ENCODE data around the gene CCDC93. TPM values are rescaled to one million over a fixed set of nuclear protein-coding genes. Genes with fewer than 3 reads are reported as not detected.

Gene CCDC93
- total RNA-seq, 2 donors from 2014 or later: 34.1 to 39.3 TPM

DNA sequence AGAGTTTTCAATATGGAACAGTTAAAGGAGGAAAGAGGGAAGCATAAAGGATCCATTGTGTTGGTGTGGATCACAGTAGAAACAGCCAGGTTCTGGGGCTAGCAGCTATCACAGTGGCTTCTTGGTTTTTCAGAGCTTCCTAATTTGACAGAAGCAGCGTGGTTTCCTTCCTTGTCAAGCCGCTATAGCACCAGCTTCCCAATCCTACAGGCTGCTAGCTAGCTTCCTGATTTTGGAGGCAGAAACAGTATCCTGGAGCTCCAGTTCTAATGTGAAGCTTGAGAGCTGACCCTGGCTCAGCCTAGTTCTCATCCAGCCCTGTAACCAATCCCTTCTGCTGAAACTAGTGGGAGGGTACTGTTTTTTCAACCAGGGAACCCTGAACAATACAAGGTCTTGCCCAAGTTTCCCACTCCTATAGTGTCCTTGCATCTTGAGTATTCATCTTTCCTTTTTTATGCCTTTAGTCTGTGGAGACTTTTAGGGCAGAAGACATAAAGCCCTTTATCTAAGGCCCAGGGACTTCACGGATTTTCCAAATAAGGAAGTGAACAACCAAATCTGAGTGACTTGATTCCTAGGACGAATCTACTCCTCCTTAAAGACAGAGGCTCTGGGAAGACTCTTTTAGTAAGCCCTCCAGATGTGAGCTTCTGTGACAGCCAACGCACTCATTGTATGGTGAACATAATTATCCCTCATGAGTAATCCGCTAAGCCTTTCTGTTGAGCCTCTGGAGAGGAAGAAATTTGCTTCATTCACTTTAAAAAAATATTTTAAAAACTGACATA, 33.8 kb downstream of the CCDC93 start:
- no peaks in the 10 kb centered on the region for H3K4me1 Mint-ChIP-seq (ENCODE audit: low read depth)
- DNase-seq (no peak), ATAC-seq (replicated peaks in 1 of 2) (no peak)
- no peaks in the 10 kb centered on the region for H3K27me3 Mint-ChIP-seq (ENCODE audit: low read depth)
- peaks cover 7 to 8% of the 10 kb centered on the region in 2 donors for H3K36me3 Mint-ChIP-seq (ENCODE audit: insufficient read depth in 2 of 2)
- H3K9me3 Mint-ChIP-seq: no peaks in the 10 kb centered on the region
- no peak overlapping the region for H3K4me3 Mint-ChIP-seq
- H3K27ac Mint-ChIP-seq: no peak overlapping the region

DNA sequence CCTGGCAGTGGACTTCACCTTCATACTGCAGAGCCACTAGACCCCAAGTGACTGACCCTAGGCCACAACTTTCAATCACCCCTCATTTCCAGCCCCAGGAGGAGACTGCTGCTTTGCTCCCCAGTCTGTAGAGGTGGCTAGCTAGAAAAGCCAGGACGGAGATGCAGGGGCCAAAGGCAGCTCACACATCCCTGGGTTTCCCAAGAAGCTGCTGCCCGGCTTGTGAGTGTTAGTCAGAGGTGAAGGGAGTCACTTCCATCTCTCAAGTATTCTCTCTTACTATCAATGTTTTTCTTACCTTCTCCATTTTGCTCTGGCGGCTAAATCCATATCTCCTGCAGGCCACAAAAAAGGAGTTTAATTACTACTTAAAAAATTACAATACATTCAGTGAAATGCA, 36.2 kb downstream of the CCDC93 start:
- DNase-seq (no peak), ATAC-seq (replicated peaks in 1 of 2) (no peak)
- Mint-ChIP-seq H3K36me3 (ENCODE audit: insufficient read depth in 2 of 2) (peaks cover 9 to 11% of the 10 kb centered on the region in 2 donors), H3K4me3 (no peak overlapping the region), H3K27me3 (ENCODE audit: low read depth) (no peaks in the 10 kb centered on the region), H3K27ac (no peak overlapping the region), H3K9me3 (no peaks in the 10 kb centered on the region), H3K4me1 (ENCODE audit: low read depth) (no peaks in the 10 kb centered on the region)

DNA sequence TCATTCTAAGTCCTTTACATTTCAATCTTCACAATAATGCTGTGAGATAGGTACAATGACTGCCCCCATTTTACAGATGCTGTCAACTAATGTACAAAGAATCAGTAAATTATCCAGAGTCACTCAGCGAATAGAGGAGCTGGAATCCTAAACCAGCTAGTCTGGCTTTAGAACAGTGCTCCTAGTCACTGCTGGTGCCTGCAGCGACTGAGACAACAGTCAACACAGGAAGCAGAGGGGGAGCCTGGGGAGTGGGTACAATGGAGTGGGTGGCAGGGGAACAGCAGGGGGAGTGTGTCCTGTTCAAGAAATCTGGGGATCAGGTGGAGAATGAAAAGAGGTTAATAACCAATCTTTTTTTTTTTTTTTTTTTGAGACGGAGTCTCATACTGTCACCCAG, 37.3 kb downstream of the CCDC93 start:
- peaks cover 13 to 14% of the 10 kb centered on the region in 2 donors for H3K36me3 Mint-ChIP-seq (ENCODE audit: insufficient read depth in 2 of 2)

DNA sequence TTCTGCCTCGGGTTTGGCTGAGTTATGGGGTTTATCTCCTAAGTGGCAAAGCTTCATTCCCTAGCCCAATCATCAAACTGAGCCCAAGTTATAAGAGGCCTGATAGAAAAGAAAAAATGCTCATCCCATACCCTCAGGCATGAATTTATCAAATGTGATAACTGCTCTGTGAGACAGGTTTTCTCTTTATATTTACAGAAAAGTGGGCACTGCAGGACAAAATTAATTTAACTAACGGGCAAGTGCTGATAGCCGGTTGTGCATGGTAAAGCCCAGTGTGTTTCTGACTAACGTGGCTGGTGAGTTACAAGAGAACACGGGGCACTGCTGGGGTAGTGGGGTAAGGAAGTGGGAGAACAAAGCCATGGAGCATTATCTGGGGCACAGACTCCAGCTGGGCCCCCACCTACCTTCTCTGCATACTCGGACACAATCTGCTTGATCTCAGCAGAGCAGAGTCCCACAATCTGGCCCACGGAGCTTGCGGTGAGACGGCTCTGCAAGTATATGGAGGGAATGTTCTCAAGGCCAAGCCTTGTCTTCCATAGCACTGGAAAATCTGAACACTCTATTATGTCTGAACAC, 40.3 kb downstream of the CCDC93 start:
- Mint-ChIP-seq H3K27me3 (ENCODE audit: low read depth) (no peaks in the 10 kb centered on the region), H3K36me3 (ENCODE audit: insufficient read depth in 2 of 2) (peaks cover 9 to 16% of the 10 kb centered on the region in 2 donors)
- ATAC-seq (replicated peaks in 1 of 2): no peak

More for the DNA sequence above, 37.3 kb downstream of the CCDC93 start:
- ATAC-seq (replicated peaks in 1 of 2) (no peak), DNase-seq (no peak)
- no peak overlapping the region for H3K4me3 Mint-ChIP-seq
- H3K9me3 Mint-ChIP-seq: no peaks in the 10 kb centered on the region
- H3K27ac Mint-ChIP-seq: no peak overlapping the region
- H3K27me3 Mint-ChIP-seq (ENCODE audit: low read depth): no peaks in the 10 kb centered on the region
- no peaks in the 10 kb centered on the region for H3K4me1 Mint-ChIP-seq (ENCODE audit: low read depth)

DNA sequence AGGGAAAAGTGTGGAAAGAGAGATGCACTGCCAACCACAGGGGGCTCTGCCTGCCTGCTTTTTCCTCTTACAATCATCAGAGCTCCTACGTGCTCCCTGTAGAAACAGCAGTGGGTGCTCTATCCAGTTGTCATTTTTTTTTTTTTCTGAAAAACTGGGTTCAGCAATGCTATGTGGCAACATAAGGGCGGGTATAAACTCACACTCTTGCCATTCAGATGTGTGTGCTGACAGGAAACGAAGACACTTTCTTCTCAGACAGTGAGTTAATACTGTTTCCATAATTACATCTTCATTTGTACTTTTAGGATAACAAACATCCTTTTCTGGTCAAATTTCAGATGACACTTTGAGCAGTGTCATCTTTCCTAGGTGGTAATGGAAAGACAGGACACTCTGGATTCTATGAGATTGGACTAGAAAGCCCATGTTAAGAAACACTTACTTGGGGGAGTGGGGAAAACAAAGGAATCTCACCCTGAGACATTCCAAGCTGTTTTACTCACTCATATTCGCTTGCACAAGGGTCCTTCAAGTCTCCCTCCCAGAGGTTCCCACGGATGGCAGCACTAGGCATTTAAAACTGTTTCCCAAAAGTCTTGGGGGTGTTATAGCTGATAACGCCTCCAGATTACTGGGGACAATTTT, 41.3 kb downstream of the CCDC93 start:
- DNase-seq: no peak
- ATAC-seq (replicated peaks in 1 of 2): no peak
- H3K27ac Mint-ChIP-seq: no peak overlapping the region
- peaks cover 9 to 17% of the 10 kb centered on the region in 2 donors for H3K36me3 Mint-ChIP-seq (ENCODE audit: insufficient read depth in 2 of 2)
- no peaks in the 10 kb centered on the region for H3K9me3 Mint-ChIP-seq
- no peaks in the 10 kb centered on the region for H3K4me1 Mint-ChIP-seq (ENCODE audit: low read depth)
- no peak overlapping the region for H3K4me3 Mint-ChIP-seq
- H3K27me3 Mint-ChIP-seq (ENCODE audit: low read depth): no peaks in the 10 kb centered on the region

More for the DNA sequence above, 40.3 kb downstream of the CCDC93 start:
- no peaks in the 10 kb centered on the region for H3K9me3 Mint-ChIP-seq
- DNase-seq: no peak
- no peak overlapping the region for H3K4me3 Mint-ChIP-seq
- H3K4me1 Mint-ChIP-seq (ENCODE audit: low read depth): no peaks in the 10 kb centered on the region
- H3K27ac Mint-ChIP-seq: no peak overlapping the region

DNA sequence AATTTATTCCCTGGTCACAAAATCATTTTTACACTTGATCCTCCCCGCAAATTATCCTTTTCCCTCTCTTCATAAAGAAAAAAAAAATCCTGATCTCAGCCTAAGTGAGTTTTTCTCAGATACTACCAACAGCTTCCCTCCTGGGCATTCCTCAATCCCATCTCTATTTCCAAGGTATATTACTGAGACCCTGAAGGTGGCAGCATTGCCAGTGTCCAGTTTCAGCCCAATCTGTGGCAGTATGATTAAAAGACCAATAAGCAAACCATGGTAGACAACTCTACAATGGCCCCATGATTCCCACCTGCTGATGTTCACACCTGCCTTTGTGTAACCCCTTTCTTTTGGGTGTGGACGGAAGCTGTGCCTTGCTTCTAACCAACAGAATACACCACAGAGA, 45.1 kb downstream of the CCDC93 start:
- Mint-ChIP-seq H3K27ac (no peak overlapping the region), H3K9me3 (no peaks in the 10 kb centered on the region), H3K27me3 (ENCODE audit: low read depth) (no peaks in the 10 kb centered on the region), H3K4me1 (ENCODE audit: low read depth) (no peaks in the 10 kb centered on the region), H3K4me3 (no peak overlapping the region), H3K36me3 (ENCODE audit: insufficient read depth in 2 of 2) (peaks cover 7 to 16% of the 10 kb centered on the region in 2 donors)
- DNase-seq: no peak
- no peak for ATAC-seq (replicated peaks in 1 of 2)

DNA sequence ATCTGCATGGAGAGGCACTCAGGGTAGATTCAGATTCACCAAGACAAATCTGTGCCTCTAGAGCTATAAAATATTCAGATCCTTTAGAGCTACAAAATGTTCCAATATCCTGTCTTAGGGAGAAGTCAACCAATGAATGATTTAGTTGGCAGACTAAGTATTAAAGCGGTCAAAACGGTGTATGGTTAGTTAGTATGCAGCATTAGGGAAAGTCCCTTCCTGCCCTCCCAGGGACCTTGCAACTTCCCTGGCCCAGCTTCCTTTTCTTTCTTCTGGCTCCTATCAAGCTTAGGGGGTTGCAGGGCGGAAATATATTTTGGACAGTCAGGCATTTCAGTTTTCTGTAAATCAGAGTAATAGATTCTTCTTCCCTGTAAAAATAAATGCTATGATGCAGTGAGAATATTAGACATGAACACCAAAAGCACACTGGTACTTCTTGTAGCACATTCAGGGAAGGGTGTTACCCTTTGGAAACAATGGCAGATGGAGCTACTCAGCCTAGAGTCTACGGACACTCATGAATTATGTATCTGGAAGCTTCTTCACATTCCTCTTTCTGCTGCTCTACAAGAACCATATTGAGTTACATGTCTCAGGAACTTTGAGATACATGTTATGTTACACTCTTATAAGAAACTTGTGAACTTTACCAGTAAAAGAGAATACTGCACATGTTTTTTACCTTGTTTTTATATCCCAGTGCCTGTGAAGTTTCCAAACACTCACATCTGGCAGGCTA, 45.7 kb downstream of the CCDC93 start:
- Mint-ChIP-seq H3K36me3 (ENCODE audit: insufficient read depth in 2 of 2) (peaks cover 7 to 16% of the 10 kb centered on the region in 2 donors), H3K4me3 (no peak overlapping the region), H3K4me1 (ENCODE audit: low read depth) (no peaks in the 10 kb centered on the region), H3K27ac (no peak overlapping the region), H3K9me3 (no peaks in the 10 kb centered on the region), H3K27me3 (ENCODE audit: low read depth) (no peaks in the 10 kb centered on the region)
- DNase-seq (no peak), ATAC-seq (replicated peaks in 1 of 2) (no peak)

DNA sequence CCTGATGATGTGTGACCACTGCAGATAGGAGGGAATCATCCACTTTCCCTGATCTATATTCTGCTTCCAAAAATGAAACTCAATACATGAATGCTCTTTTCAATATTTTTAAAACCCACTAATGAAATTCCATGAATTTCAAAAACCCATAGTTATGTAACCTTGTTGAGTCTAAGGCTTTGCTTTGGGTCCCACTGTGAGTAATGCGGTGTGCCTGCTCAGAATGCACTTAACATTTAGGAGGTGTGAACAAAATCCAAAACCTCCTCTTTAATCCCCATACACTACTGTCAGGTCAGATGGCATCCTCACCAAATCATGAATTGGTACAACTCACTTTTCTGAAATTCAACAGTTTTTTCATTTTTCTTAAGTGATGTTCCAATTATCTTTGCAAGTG, 50.4 kb downstream of the CCDC93 start:
- H3K36me3 Mint-ChIP-seq (ENCODE audit: insufficient read depth in 2 of 2): peaks cover 2 to 8% of the 10 kb centered on the region in 2 donors
- ATAC-seq (replicated peaks in 1 of 2) (no peak), DNase-seq (no peak)
- H3K4me1 Mint-ChIP-seq (ENCODE audit: low read depth): no peaks in the 10 kb centered on the region
- H3K9me3 Mint-ChIP-seq: no peaks in the 10 kb centered on the region
- no peak overlapping the region for H3K4me3 Mint-ChIP-seq
- peak overlapping the region; percentile 14 for H3K27ac Mint-ChIP-seq
- no peaks in the 10 kb centered on the region for H3K27me3 Mint-ChIP-seq (ENCODE audit: low read depth)

DNA sequence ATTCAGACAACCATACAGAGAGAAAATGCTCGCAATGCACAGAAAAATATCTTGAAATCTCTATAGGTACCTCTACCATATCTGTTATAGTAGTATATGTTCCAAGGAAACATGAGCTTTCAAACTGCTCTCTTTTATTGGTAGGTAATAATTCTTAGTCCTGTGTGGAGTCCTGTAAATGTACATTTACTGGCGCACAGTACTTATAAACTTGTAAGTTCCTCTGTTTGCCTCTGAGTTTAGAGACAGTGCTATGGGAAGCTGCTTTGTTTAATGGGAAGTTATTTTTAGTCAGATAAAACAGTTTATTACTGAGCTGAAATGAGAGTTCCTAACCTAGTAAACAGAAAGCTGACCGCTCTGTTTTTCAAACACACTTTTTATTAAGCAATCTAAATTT, 52.7 kb downstream of the CCDC93 start:
- Mint-ChIP-seq H3K27me3 (ENCODE audit: low read depth) (no peaks in the 10 kb centered on the region), H3K36me3 (ENCODE audit: insufficient read depth in 2 of 2) (peaks cover 4 to 19% of the 10 kb centered on the region in 2 donors), H3K4me3 (no peak overlapping the region), H3K9me3 (no peaks in the 10 kb centered on the region), H3K4me1 (ENCODE audit: low read depth) (no peaks in the 10 kb centered on the region), H3K27ac (no peak overlapping the region)
- no peak for ATAC-seq (replicated peaks in 1 of 2)
- no peak for DNase-seq

DNA sequence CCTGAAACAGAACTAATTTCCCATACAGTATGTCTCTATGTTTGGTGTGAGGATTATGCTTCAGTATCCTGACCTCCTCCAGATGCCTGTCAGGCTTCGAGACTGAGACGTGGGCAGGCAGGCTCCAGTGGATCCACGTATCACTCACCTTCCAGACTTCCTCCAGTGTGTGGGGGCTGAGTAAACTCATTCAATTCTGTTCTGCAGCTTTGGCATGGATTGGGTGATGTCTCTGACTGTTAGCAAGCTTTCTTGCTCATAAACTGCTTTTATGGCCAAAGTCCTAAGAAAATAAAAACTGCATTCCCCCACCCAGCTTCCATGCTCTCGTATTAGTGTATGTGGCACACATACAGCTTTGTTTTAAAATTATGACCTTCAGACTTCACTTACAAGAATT, 53.6 kb downstream of the CCDC93 start:
- H3K27ac Mint-ChIP-seq: no peak overlapping the region

DNA sequence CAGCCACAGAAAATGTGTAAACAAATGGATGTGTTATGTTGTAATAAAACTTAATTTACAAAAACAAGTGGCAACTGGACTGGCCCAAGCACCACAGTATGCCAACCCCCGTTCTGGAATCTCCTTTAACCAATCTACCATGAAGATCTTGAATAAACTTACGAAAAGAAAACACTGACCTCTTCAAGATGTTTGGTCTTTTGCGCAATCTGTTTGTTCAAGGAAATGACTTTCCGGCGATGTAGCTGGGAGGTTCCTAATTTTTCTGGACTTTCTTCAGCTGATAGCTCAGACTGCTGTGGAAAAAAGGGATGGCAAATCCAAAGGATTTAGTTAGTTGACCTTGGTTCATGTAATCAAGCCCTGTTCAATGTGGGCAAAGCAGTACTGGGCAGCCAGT, 55.7 kb downstream of the CCDC93 start:
- no peak for ATAC-seq (replicated peaks in 1 of 2)
- no peak overlapping the region for H3K4me3 Mint-ChIP-seq
- H3K27me3 Mint-ChIP-seq (ENCODE audit: low read depth): no peaks in the 10 kb centered on the region
- H3K9me3 Mint-ChIP-seq: no peaks in the 10 kb centered on the region
- no peak overlapping the region for H3K27ac Mint-ChIP-seq
- no peaks in the 10 kb centered on the region for H3K4me1 Mint-ChIP-seq (ENCODE audit: low read depth)
- DNase-seq: no peak
- peaks cover 6 to 28% of the 10 kb centered on the region in 2 donors for H3K36me3 Mint-ChIP-seq (ENCODE audit: insufficient read depth in 2 of 2)

More for the DNA sequence above, 53.6 kb downstream of the CCDC93 start:
- H3K36me3 Mint-ChIP-seq (ENCODE audit: insufficient read depth in 2 of 2): peaks cover 4 to 20% of the 10 kb centered on the region in 2 donors
- no peak for ATAC-seq (replicated peaks in 1 of 2)
- H3K4me3 Mint-ChIP-seq: no peak overlapping the region
- H3K27me3 Mint-ChIP-seq (ENCODE audit: low read depth): no peaks in the 10 kb centered on the region
- no peaks in the 10 kb centered on the region for H3K4me1 Mint-ChIP-seq (ENCODE audit: low read depth)
- H3K9me3 Mint-ChIP-seq: no peaks in the 10 kb centered on the region
- DNase-seq: no peak

DNA sequence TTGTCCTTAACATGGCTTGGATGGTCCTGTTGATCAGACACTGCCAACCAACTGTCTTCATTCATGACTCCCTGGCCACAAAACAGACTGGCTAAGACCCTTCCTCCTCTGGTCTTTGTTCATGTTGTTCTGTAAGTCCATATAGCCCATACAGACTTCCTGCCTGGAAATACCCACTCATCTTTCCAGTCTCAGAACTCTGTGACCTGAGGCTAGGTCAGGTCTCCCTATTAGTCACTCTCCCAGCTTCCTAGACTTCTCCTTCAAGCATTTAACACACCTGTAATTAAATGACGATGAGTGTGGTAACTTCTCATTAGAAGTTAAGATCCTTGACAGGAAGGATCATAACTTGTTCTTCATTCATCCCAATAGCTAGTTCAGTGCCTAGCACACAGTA, 56.3 kb downstream of the CCDC93 start:
- H3K4me1 Mint-ChIP-seq (ENCODE audit: low read depth): no peaks in the 10 kb centered on the region
- H3K4me3 Mint-ChIP-seq: no peak overlapping the region
- DNase-seq (no peak), ATAC-seq (replicated peaks in 1 of 2) (no peak)
- H3K36me3 Mint-ChIP-seq (ENCODE audit: insufficient read depth in 2 of 2): peaks cover 6 to 27% of the 10 kb centered on the region in 2 donors
- no peaks in the 10 kb centered on the region for H3K27me3 Mint-ChIP-seq (ENCODE audit: low read depth)
- H3K9me3 Mint-ChIP-seq: no peaks in the 10 kb centered on the region
- H3K27ac Mint-ChIP-seq: peak overlapping the region; percentile 3
